Activated CD8-positive, alpha-beta memory T cell treated with anti-CD3 and anti-CD28 coated beads for 48 hours (primary cell): ENCODE measurements around the gene TTLL5.

Experiments used
- DNase-seq, 3 experiments: peaks; one replicate each; pipeline ENCODE4 v3.0.0-alpha.2; 2020; ENCODE audit warnings: low read depth in 2 of 3, low spot score in 2 of 3

TTLL5 gene

GRCh38 chr14:75952489-75952888 lies 291.4 kb downstream of the TTLL5 start:
- no peak for DNase-seq

- DNase-seq = no peak
These were observed 298.0 kb downstream of the TTLL5 start for GRCh38 chr14:75959031-75959430.

GRCh38 chr14:75960231-75960630 lies 299.2 kb downstream of the TTLL5 start:
- DNase-seq = no peak

GRCh38 chr14:75961662-75962061 lies 300.6 kb downstream of the TTLL5 start:
- no peak for DNase-seq

- DNase-seq = no peak
These were observed 306.8 kb downstream of the TTLL5 start for GRCh38 chr14:75967866-75968265.

- DNase-seq = no peak
These were observed 307.4 kb downstream of the TTLL5 start for GRCh38 chr14:75968456-75968855.

- DNase-seq = no peak
These were observed 308.1 kb downstream of the TTLL5 start for GRCh38 chr14:75969126-75969525.

GRCh38 chr14:75969891-75970290 lies 308.8 kb downstream of the TTLL5 start:
- no peak for DNase-seq

- no peak for DNase-seq
These were observed 309.9 kb downstream of the TTLL5 start for GRCh38 chr14:75970989-75971388.

GRCh38 chr14:75971509-75971908 lies 310.5 kb downstream of the TTLL5 start:
- DNase-seq = no peak

- no peak for DNase-seq
These were observed 311.9 kb downstream of the TTLL5 start for GRCh38 chr14:75972801-75973421.

- no peak for DNase-seq
These were observed 316.0 kb downstream of the TTLL5 start for GRCh38 chr14:75976826-75977581.

- DNase-seq = no peak
These were observed 316.5 kb downstream of the TTLL5 start for GRCh38 chr14:75977582-75977943.

- no peak for DNase-seq
These were observed 317.2 kb downstream of the TTLL5 start for GRCh38 chr14:75978249-75978731.

- no peak for DNase-seq
These were observed 318.1 kb downstream of the TTLL5 start for GRCh38 chr14:75979071-75979571.

- DNase-seq = no peak
These were observed 318.9 kb downstream of the TTLL5 start for GRCh38 chr14:75979648-75980565.

- no peak for DNase-seq
These were observed 319.8 kb downstream of the TTLL5 start for GRCh38 chr14:75980856-75981255.

- DNase-seq = no peak
These were observed 320.6 kb downstream of the TTLL5 start, which contains the start of gene TGFB3 for GRCh38 chr14:75981426-75982265. TGFB3 (minus strand) TSS chr14:75981995; CDS start chr14:75980893, 1,102 bp downstream.

GRCh38 chr14:75982266-75983018 lies 321.4 kb downstream of the TTLL5 start:
- DNase-seq = peak in 2 of 3 experiments; percentile 54 to 55

GRCh38 chr14:75983019-75983358 lies 321.9 kb downstream of the TTLL5 start:
- DNase-seq = no peak
